HuH-7 (cell line): ENCODE data around the gene MYH6.
A peak's percentile ranks its signal among the peaks of the same experiment; 100 is the strongest.

ENCODE experiments used
- DNase-seq: peaks from one replicate; pipeline ENCODE4 v3.0.0; 2011; ENCODE audit warnings: low spot score

MYH6 gene

GRCh38 chr14:23376482-23377197 is 31.4 kb downstream of the MYH6 start, which contains the start of gene CMTM5:
TSS of gene CMTM5 (plus strand) at chr14:23377046. CDS start at chr14:23377252, 206 bp downstream.
- DNase-seq, result no peak

GRCh38 chr14:23375527-23376251 is 32.4 kb downstream of the MYH6 start:
- no peak for DNase-seq

- no peak for DNase-seq
Observed at GRCh38 chr14:23373041-23373440, 35.0 kb downstream of the MYH6 start.

- no peak for DNase-seq
Observed at GRCh38 chr14:23372509-23372908, 35.6 kb downstream of the MYH6 start, which contains the start of gene IL25. TSS of gene IL25 (plus strand) at chr14:23372809.

GRCh38 chr14:23371865-23372264 is 36.2 kb downstream of the MYH6 start:
- no peak for DNase-seq

- DNase-seq, result no peak
Observed at GRCh38 chr14:23370221-23370620, 37.9 kb downstream of the MYH6 start.

- no peak for DNase-seq
Observed at GRCh38 chr14:23366426-23366921, 41.6 kb downstream of the MYH6 start.

- DNase-seq, result no peak
Observed at GRCh38 chr14:23365732-23366425, 42.2 kb downstream of the MYH6 start.

- no peak for DNase-seq
Observed at GRCh38 chr14:23365036-23365731, 42.9 kb downstream of the MYH6 start, which contains the start of gene EFS. TSS of gene EFS (minus strand) at chr14:23365172. CDS start at chr14:23365025, 147 bp downstream.

GRCh38 chr14:23364164-23365035 is 43.7 kb downstream of the MYH6 start:
- no peak for DNase-seq

- DNase-seq, result peak; percentile 46
Observed at GRCh38 chr14:23362200-23362599, 45.9 kb downstream of the MYH6 start.

- DNase-seq, result no peak
Observed at GRCh38 chr14:23361763-23362162, 46.3 kb downstream of the MYH6 start.

- DNase-seq, result no peak
Observed at GRCh38 chr14:23361320-23361719, 46.8 kb downstream of the MYH6 start.

- peak; percentile 67 for DNase-seq
Observed at GRCh38 chr14:23360496-23360895, 47.6 kb downstream of the MYH6 start.

- no peak for DNase-seq
Observed at GRCh38 chr14:23359722-23360447, 48.2 kb downstream of the MYH6 start.

GRCh38 chr14:23359167-23359626 is 48.9 kb downstream of the MYH6 start:
- DNase-seq, result no peak

GRCh38 chr14:23358553-23359166 is 49.4 kb downstream of the MYH6 start:
- DNase-seq, result no peak

GRCh38 chr14:23358042-23358441 is 50.0 kb downstream of the MYH6 start:
- DNase-seq, result no peak

GRCh38 chr14:23357261-23357660 is 50.8 kb downstream of the MYH6 start:
- no peak for DNase-seq

- DNase-seq, result no peak
Observed at GRCh38 chr14:23356662-23357061, 51.4 kb downstream of the MYH6 start.
